ENCODE measurements around the gene CAMK2B. TPM values are rescaled to one million over a fixed set of nuclear protein-coding genes. Genes with fewer than 3 reads are reported as not detected.
"Not testable (repeated sequence)": the region's sequence is repeated elsewhere in the genome, so short reads cannot be mapped to it uniquely, and the experiment has no call there.

CAMK2B gene
- total RNA-seq, 5 donors from 2014 or later (not counting 1 experiment from before 2014, with no cell fraction given) = 0.35 TPM; not detected in 4

- H3K27ac Mint-ChIP-seq = no peak overlapping the region
- CTCF ChIA-PET = interaction anchor here in 1 of 2 donors (0.6 kb wide), 1 partner anchor 267 kb away, joined by 4 read pairs; no protein-coding TSS in a partner anchor
Observed at GRCh38 chr7:44208085-44208484, 117.3 kb downstream of the CAMK2B start.

GRCh38 chr7:44206008-44206407 is 119.4 kb downstream of the CAMK2B start:
- Mint-ChIP-seq H3K36me3 (peaks cover 43% of the 10 kb centered on the region), H3K27me3 (no peaks in the 10 kb centered on the region), H3K4me1 (peaks cover 29 to 36% (median 30%) of the 10 kb centered on the region in 3 donors), H3K27ac (no peak overlapping the region), H3K4me3 (no peak overlapping the region), H3K9me3 (no peaks in the 10 kb centered on the region)
- Histone ChIP-seq H3K36me3 (ENCODE audit: control insufficient read depth in 2 of 2, extremely low read depth in 1 of 2, insufficient read depth in 1 of 2, low read length in 1 of 2) (peaks cover 7 to 64% of the 10 kb centered on the region in 2 donors), H3K27me3 (replicated peaks in 1 of 2; ENCODE audit: control insufficient read depth in 2 of 2, extremely low read depth in 1 of 2, insufficient read depth in 2 of 2, low read length in 1 of 2) (no peaks in the 10 kb centered on the region), H3K9me3 (no peaks in the 10 kb centered on the region), H3K4me1 (ENCODE audit: control insufficient read depth in 1 of 2, extremely low read depth in 1 of 2, insufficient read depth in 2 of 2, low read length in 2 of 2) (peaks cover 9 to 11% of the 10 kb centered on the region in 2 experiments), H3K27ac (ENCODE audit: low read length) (no peak overlapping the region), H3K4me3 (ENCODE audit: control insufficient read depth in 1 of 2, extremely low read depth in 1 of 2, low read length in 1 of 2) (no peak overlapping the region)
- WGBS (ENCODE audit: insufficient coverage) = 100% methylated on average over 5 of the region's 5 CpGs
- DNase-seq (no peak), ATAC-seq (replicated peaks in 1 of 4) (no peak)
- ChIA-PET CTCF (no interaction called here), POLR2A (interaction anchor here in 1 of 2 donors (0.7 kb wide), 1 partner anchor 433 kb away, joined by 3 read pairs; no protein-coding TSS in a partner anchor)

More at GRCh38 chr7:44208085-44208484, 117.3 kb downstream of the CAMK2B start:
- Mint-ChIP-seq H3K4me1 (peaks cover 14 to 20% (median 15%) of the 10 kb centered on the region in 3 donors), H3K9me3 (no peaks in the 10 kb centered on the region), H3K36me3 (peaks cover 54% of the 10 kb centered on the region), H3K27me3 (no peaks in the 10 kb centered on the region), H3K4me3 (no peak overlapping the region)
- Histone ChIP-seq H3K36me3 (ENCODE audit: control insufficient read depth in 2 of 2, extremely low read depth in 1 of 2, insufficient read depth in 1 of 2, low read length in 1 of 2) (peaks cover 11 to 83% of the 10 kb centered on the region in 2 donors), H3K4me3 (ENCODE audit: control insufficient read depth in 1 of 2, extremely low read depth in 1 of 2, low read length in 1 of 2) (no peak overlapping the region), H3K27me3 (replicated peaks in 1 of 2; ENCODE audit: control insufficient read depth in 2 of 2, extremely low read depth in 1 of 2, insufficient read depth in 2 of 2, low read length in 1 of 2) (no peaks in the 10 kb centered on the region), H3K4me1 (ENCODE audit: control insufficient read depth in 1 of 2, extremely low read depth in 1 of 2, insufficient read depth in 2 of 2, low read length in 2 of 2) (peaks cover 3% of the 10 kb centered on the region in 2 experiments), H3K27ac (ENCODE audit: low read length) (no peak overlapping the region), H3K9me3 (no peaks in the 10 kb centered on the region)
- ATAC-seq (replicated peaks in 1 of 4) = no peak
- 95% methylated on average over 5 of the region's 7 CpGs for WGBS (ENCODE audit: insufficient coverage)
- POLR2A ChIA-PET = interaction anchor here in 1 of 2 donors (0.6 kb wide), 1 partner anchor 274 kb away, joined by 3 read pairs; no protein-coding TSS in a partner anchor
- DNase-seq = no peak

GRCh38 chr7:44201813-44202212 is 123.6 kb downstream of the CAMK2B start:
- WGBS (ENCODE audit: insufficient coverage) = 54% methylated on average over 8 of the region's 8 CpGs
- peaks cover 0 to 4% of the 10 kb centered on the region in 2 donors for H3K27me3 Mint-ChIP-seq
- Histone ChIP-seq H3K27ac (ENCODE audit: low read length) (no peak overlapping the region), H3K36me3 (ENCODE audit: control insufficient read depth in 2 of 2, extremely low read depth in 1 of 2, insufficient read depth in 1 of 2, low read length in 1 of 2) (peaks cover 0 to 24% of the 10 kb centered on the region in 2 donors), H3K4me3 (ENCODE audit: control insufficient read depth in 1 of 2, extremely low read depth in 1 of 2, low read length in 1 of 2) (peak overlapping the region; percentile 66 to 78), H3K9me3 (no peaks in the 10 kb centered on the region), H3K27me3 (replicated peaks in 1 of 2; ENCODE audit: control insufficient read depth in 2 of 2, extremely low read depth in 1 of 2, insufficient read depth in 2 of 2, low read length in 1 of 2) (no peaks in the 10 kb centered on the region), H3K4me1 (ENCODE audit: control insufficient read depth in 1 of 2, extremely low read depth in 1 of 2, insufficient read depth in 2 of 2, low read length in 2 of 2) (peaks cover 9 to 11% of the 10 kb centered on the region in 2 experiments)
- H3K4me3 Mint-ChIP-seq = peak overlapping the region; percentile 81 to 82 (median 81)
- no peak for DNase-seq
- peaks cover 31 to 36% (median 33%) of the 10 kb centered on the region in 3 donors for H3K4me1 Mint-ChIP-seq
- H3K9me3 Mint-ChIP-seq = no peaks in the 10 kb centered on the region
- ChIA-PET CTCF (interaction anchor here in 1 of 2 donors (0.7 kb wide), 1 partner anchor 134 kb away, joined by 3 read pairs; no protein-coding TSS in a partner anchor), POLR2A (interaction anchor here in 1 of 2 donors (0.7 kb wide), 1 partner anchor 264 kb away, joined by 3 read pairs; no protein-coding TSS in a partner anchor)
- ATAC-seq (replicated peaks in 1 of 4) = no peak
- peaks cover 22% of the 10 kb centered on the region for H3K36me3 Mint-ChIP-seq
- no peak overlapping the region for H3K27ac Mint-ChIP-seq

GRCh38 chr7:44200699-44201461 is 124.5 kb downstream of the CAMK2B start, which contains the start of gene YKT6:
YKT6 (plus strand) TSS chr7:44200978; CDS start chr7:44201136, 158 bp downstream.
- Mint-ChIP-seq H3K27ac (peak within 1 kb of the TSS in 1 of 2 donors; percentile 48), H3K9me3 (no peaks in the 10 kb centered on the region), H3K36me3 (peaks cover 17% of the 10 kb centered on the region), H3K4me1 (peaks cover 31 to 36% (median 33%) of the 10 kb centered on the region in 3 donors), H3K4me3 (peak within 1 kb of the TSS; percentile 81 to 82 (median 81)), H3K27me3 (peaks cover 0 to 6% of the 10 kb centered on the region in 2 donors)
- Histone ChIP-seq H3K27me3 (replicated peaks in 1 of 2; ENCODE audit: control insufficient read depth in 2 of 2, extremely low read depth in 1 of 2, insufficient read depth in 2 of 2, low read length in 1 of 2) (no peaks in the 10 kb centered on the region), H3K9me3 (no peaks in the 10 kb centered on the region), H3K36me3 (ENCODE audit: control insufficient read depth in 2 of 2, extremely low read depth in 1 of 2, insufficient read depth in 1 of 2, low read length in 1 of 2) (peaks cover 0 to 15% of the 10 kb centered on the region in 2 donors), H3K4me1 (ENCODE audit: control insufficient read depth in 1 of 2, extremely low read depth in 1 of 2, insufficient read depth in 2 of 2, low read length in 2 of 2) (peaks cover 9 to 11% of the 10 kb centered on the region in 2 experiments), H3K4me3 (ENCODE audit: control insufficient read depth in 1 of 2, extremely low read depth in 1 of 2, low read length in 1 of 2) (peak within 1 kb of the TSS; percentile 66 to 78), H3K27ac (ENCODE audit: low read length) (no peak within 1 kb of the TSS)
- CTCF ChIA-PET = interaction anchor here in 1 of 2 donors (0.9 to 1.0 kb wide), 2 partner anchors 78 to 289 kb away, joined by 4 to 6 read pairs; no protein-coding TSS in a partner anchor
- ATAC-seq (replicated peaks in 1 of 4) = peak; percentile 98 to 99 (median 99)
- peak; percentile 87 to 97 (median 92) for DNase-seq
- WGBS (ENCODE audit: insufficient coverage) = under 1% methylated on average over 45 of the region's 58 CpGs
- POLR2A ChIA-PET = interaction anchor here in 1 of 2 donors (0.6 to 0.7 kb wide), 3 partner anchors 104 to 691 kb away, joined by 3 to 6 read pairs (median 3); no protein-coding TSS in a partner anchor

- H3K27me3 Mint-ChIP-seq; POLR2A ChIA-PET; H3K36me3 ChIP-seq (ENCODE audit: control insufficient read depth in 2 of 2, extremely low read depth in 1 of 2, insufficient read depth in 1 of 2, low read length in 1 of 2); H3K27ac ChIP-seq (ENCODE audit: low read length); H3K9me3 Mint-ChIP-seq; DNase-seq; H3K9me3 ChIP-seq; H3K27me3 ChIP-seq (replicated peaks in 1 of 2; ENCODE audit: control insufficient read depth in 2 of 2, extremely low read depth in 1 of 2, insufficient read depth in 2 of 2, low read length in 1 of 2); ATAC-seq (replicated peaks in 1 of 4); H3K27ac Mint-ChIP-seq; H3K4me3 ChIP-seq (ENCODE audit: control insufficient read depth in 1 of 2, extremely low read depth in 1 of 2, low read length in 1 of 2): not testable (repeated sequence)
- CTCF ChIA-PET = interaction anchor here in 1 of 2 donors (0.9 to 1.0 kb wide), 2 partner anchors 77 to 290 kb away, joined by 4 to 6 read pairs; no protein-coding TSS in a partner anchor
- peaks cover 12% of the 10 kb centered on the region for H3K36me3 Mint-ChIP-seq
- peak overlapping the region; percentile 28 to 81 (median 31) for H3K4me3 Mint-ChIP-seq
- H3K4me1 ChIP-seq (ENCODE audit: control insufficient read depth in 1 of 2, extremely low read depth in 1 of 2, insufficient read depth in 2 of 2, low read length in 2 of 2) = peaks cover 9 to 11% of the 10 kb centered on the region in 2 experiments
- peaks cover 31% of the 10 kb centered on the region in 3 donors for H3K4me1 Mint-ChIP-seq
- WGBS (ENCODE audit: insufficient coverage) = no CpG with 5 or more reads among the region's 3 CpGs
Observed at GRCh38 chr7:44200163-44200562, 125.2 kb downstream of the CAMK2B start.

GRCh38 chr7:44197474-44197873 is 127.9 kb downstream of the CAMK2B start:
- CTCF ChIA-PET = no interaction called here
- 89% methylated on average over 6 of the region's 7 CpGs for WGBS (ENCODE audit: insufficient coverage)
- Histone ChIP-seq H3K27ac (ENCODE audit: low read length) (no peak overlapping the region), H3K9me3 (no peaks in the 10 kb centered on the region), H3K36me3 (ENCODE audit: control insufficient read depth in 2 of 2, extremely low read depth in 1 of 2, insufficient read depth in 1 of 2, low read length in 1 of 2) (no peaks in the 10 kb centered on the region), H3K4me1 (ENCODE audit: control insufficient read depth in 1 of 2, extremely low read depth in 1 of 2, insufficient read depth in 2 of 2, low read length in 2 of 2) (peaks cover 6 to 7% of the 10 kb centered on the region in 2 experiments), H3K27me3 (replicated peaks in 1 of 2; ENCODE audit: control insufficient read depth in 2 of 2, extremely low read depth in 1 of 2, insufficient read depth in 2 of 2, low read length in 1 of 2) (peaks cover 0 to 14% of the 10 kb centered on the region in 2 experiments), H3K4me3 (ENCODE audit: control insufficient read depth in 1 of 2, extremely low read depth in 1 of 2, low read length in 1 of 2) (no peak overlapping the region)
- peaks cover 0 to 14% of the 10 kb centered on the region in 2 donors for H3K27me3 Mint-ChIP-seq
- POLR2A ChIA-PET = no interaction called here
- peaks cover 12 to 14% (median 13%) of the 10 kb centered on the region in 3 donors for H3K4me1 Mint-ChIP-seq
- no peak for DNase-seq
- H3K9me3 Mint-ChIP-seq = no peaks in the 10 kb centered on the region
- H3K4me3 Mint-ChIP-seq = no peak overlapping the region
- no peak for ATAC-seq (replicated peaks in 1 of 4)
- no peaks in the 10 kb centered on the region for H3K36me3 Mint-ChIP-seq
- H3K27ac Mint-ChIP-seq = no peak overlapping the region
